Measurements from ENCODE around the gene TRIM67. TPM values are rescaled to one million over a fixed set of nuclear protein-coding genes. Genes with fewer than 3 reads are reported as not detected.

TRIM67 gene
- total RNA-seq, 1 donor from 2014 or later: not detected

GRCh38 chr1:231186356-231187115 lies 24.7 kb downstream of the TRIM67 start:
- no peaks in the 10 kb centered on the region for H3K9me3 ChIP-seq
- H3K4me3 ChIP-seq: no peak overlapping the region
- H3K36me3 ChIP-seq: no peaks in the 10 kb centered on the region
- TF ChIP-seq, protein P1, sequence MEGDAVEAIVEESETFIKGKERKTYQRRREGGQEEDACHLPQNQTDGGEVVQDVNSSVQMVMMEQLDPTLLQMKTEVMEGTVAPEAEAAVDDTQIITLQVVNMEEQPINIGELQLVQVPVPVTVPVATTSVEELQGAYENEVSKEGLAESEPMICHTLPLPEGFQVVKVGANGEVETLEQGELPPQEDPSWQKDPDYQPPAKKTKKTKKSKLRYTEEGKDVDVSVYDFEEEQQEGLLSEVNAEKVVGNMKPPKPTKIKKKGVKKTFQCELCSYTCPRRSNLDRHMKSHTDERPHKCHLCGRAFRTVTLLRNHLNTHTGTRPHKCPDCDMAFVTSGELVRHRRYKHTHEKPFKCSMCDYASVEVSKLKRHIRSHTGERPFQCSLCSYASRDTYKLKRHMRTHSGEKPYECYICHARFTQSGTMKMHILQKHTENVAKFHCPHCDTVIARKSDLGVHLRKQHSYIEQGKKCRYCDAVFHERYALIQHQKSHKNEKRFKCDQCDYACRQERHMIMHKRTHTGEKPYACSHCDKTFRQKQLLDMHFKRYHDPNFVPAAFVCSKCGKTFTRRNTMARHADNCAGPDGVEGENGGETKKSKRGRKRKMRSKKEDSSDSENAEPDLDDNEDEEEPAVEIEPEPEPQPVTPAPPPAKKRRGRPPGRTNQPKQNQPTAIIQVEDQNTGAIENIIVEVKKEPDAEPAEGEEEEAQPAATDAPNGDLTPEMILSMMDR (IDR thresholded peaks at IDR 0.05): no peak
- H3K27ac ChIP-seq: no peak overlapping the region
- no peaks in the 10 kb centered on the region for H3K4me1 ChIP-seq
- intact Hi-C loops (cut with DNase I): no loop called here
- no peaks in the 10 kb centered on the region for H3K27me3 ChIP-seq
- no peak for DNase-seq (ENCODE audit: low spot score in 2 of 2)

- intact Hi-C loops (cut with DNase I): no loop called here
- Histone ChIP-seq H3K4me3 (no peak overlapping the region), H3K9me3 (no peaks in the 10 kb centered on the region), H3K27me3 (no peaks in the 10 kb centered on the region), H3K4me1 (no peaks in the 10 kb centered on the region), H3K36me3 (no peaks in the 10 kb centered on the region), H3K27ac (no peak overlapping the region)
- TF ChIP-seq, protein P1 (IDR thresholded peaks at IDR 0.05): no peak
- DNase-seq (ENCODE audit: low spot score in 2 of 2): no peak
These were observed 25.7 kb downstream of the TRIM67 start for GRCh38 chr1:231187571-231187970.

DNA sequence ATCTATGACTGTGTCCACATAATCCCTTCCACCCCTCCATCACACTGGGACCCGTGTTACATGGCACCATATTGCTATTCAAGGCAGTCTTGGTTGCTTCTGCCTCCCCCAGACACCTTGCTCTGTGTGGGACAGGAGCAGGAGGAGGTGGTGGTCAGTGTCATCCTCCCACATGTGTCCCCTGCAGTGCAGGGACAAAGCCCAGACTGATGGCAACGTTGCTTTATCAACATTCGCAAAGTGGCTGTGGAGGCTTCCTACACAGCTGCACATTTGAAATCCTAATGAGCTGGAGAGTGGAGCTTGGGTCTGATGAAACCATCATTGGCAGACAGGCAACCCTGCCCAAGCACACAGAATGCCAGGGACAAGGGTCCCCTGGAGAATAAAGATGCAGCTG lies 26.2 kb downstream of the TRIM67 start:
- H3K27ac ChIP-seq: no peak overlapping the region
- DNase-seq (ENCODE audit: low spot score in 2 of 2): no peak
- H3K4me3 ChIP-seq: no peak overlapping the region
- no peaks in the 10 kb centered on the region for H3K36me3 ChIP-seq
- no peaks in the 10 kb centered on the region for H3K9me3 ChIP-seq
- intact Hi-C loops (cut with DNase I): no loop called here
- no peaks in the 10 kb centered on the region for H3K4me1 ChIP-seq
- no peaks in the 10 kb centered on the region for H3K27me3 ChIP-seq
- TF ChIP-seq, protein P1 (IDR thresholded peaks at IDR 0.05): no peak

DNA sequence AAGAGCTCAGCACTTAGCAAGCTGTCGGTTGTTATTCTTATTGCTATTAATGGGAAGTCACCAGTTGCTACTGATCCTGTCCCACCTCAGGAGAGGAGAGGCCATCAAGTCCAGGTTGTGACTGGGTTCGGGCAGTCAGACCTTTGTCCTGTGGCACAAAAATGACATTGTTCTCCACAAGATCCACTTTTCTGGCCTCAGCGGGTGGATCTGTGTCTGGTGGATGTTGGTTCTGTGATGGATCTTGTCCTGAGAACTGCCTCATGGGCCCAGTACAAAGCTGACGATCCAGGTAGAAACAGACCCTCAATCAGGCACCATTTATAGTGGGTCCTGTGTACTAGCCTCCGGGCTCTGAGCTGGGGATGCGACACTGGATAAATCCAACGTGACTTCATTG lies 26.9 kb downstream of the TRIM67 start:
- H3K9me3 ChIP-seq: no peaks in the 10 kb centered on the region
- H3K27ac ChIP-seq: no peak overlapping the region
- intact Hi-C loops (cut with DNase I): no loop called here
- TF ChIP-seq, protein P1 (IDR thresholded peaks at IDR 0.05): no peak
- H3K4me3 ChIP-seq: no peak overlapping the region
- no peak for DNase-seq (ENCODE audit: low spot score in 2 of 2)
- no peaks in the 10 kb centered on the region for H3K36me3 ChIP-seq
- H3K4me1 ChIP-seq: no peaks in the 10 kb centered on the region
- no peaks in the 10 kb centered on the region for H3K27me3 ChIP-seq

DNA sequence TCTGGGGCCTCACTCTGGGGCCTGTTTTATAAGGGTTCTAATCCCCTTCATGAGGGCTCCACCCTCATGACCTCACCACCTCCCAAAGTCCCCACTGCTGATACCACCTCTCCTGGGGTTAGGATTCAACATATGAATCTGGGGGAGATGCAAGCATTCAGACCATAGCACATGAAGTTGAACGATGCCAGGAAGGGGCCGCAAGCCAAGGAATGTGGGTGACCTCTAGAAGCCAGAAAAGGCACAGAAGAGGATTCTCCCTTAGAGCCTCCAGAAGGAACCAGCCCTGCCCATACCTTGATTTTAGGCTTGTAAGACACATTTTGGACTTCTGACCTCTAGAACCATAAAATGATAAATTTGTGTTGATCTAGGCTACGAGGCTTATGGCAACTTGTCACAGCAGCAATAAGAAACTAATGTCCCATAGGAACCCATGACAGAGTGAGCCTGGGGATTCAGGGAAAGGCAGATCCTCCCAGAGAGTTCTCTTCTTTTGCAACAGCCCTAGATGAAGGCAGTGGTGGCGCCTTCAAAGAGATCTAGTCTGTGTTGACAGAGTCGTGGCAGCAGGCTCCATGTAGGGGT lies 27.9 kb downstream of the TRIM67 start:
- DNase-seq (ENCODE audit: low spot score in 2 of 2): no peak

More for the DNA sequence above, 27.9 kb downstream of the TRIM67 start:
- Histone ChIP-seq H3K9me3 (no peaks in the 10 kb centered on the region), H3K36me3 (no peaks in the 10 kb centered on the region), H3K27me3 (no peaks in the 10 kb centered on the region), H3K4me1 (no peaks in the 10 kb centered on the region), H3K4me3 (no peak overlapping the region), H3K27ac (no peak overlapping the region)
- TF ChIP-seq, protein P1 (IDR thresholded peaks at IDR 0.05): no peak
- intact Hi-C loops (cut with DNase I): no loop called here
